Measurements from ENCODE around the gene GALNT17.

DNA sequence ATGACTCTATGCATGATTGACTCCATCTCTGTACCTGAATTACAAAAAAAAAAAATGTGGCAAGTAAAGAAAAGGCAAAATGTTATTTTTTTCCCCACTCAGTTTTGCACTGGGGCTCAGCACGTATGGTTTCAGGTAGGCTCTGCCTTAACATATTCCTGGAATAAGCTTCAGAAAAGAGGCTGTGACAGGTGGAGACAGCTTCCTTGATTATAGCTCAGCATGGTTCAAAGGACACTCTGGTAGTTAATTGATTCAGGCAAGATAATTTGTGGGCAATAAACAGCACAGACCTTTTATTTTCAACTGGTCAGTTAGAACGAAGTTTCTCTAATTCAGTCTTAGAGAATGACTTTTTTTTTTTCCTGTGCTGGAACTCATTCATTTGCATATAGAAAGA is 347.3 kb downstream of the GALNT17 start:
- TF ChIP-seq, protein P1, sequence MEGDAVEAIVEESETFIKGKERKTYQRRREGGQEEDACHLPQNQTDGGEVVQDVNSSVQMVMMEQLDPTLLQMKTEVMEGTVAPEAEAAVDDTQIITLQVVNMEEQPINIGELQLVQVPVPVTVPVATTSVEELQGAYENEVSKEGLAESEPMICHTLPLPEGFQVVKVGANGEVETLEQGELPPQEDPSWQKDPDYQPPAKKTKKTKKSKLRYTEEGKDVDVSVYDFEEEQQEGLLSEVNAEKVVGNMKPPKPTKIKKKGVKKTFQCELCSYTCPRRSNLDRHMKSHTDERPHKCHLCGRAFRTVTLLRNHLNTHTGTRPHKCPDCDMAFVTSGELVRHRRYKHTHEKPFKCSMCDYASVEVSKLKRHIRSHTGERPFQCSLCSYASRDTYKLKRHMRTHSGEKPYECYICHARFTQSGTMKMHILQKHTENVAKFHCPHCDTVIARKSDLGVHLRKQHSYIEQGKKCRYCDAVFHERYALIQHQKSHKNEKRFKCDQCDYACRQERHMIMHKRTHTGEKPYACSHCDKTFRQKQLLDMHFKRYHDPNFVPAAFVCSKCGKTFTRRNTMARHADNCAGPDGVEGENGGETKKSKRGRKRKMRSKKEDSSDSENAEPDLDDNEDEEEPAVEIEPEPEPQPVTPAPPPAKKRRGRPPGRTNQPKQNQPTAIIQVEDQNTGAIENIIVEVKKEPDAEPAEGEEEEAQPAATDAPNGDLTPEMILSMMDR (conservative IDR thresholded peaks at IDR 0.05; ENCODE audit: low read depth, low read length) = no peak
- TF ChIP-seq EZH2 (IDR thresholded peaks at IDR 0.05; ENCODE audit: borderline replicate concordance, low read depth, low read length, poor library complexity, severe bottlenecking) = no peak

All from A673 (cell line).